HG02981 (cell line): ENCODE data around the gene FOXS1.

Experiments
- ATAC-seq: cut with Tn5 transposase; IDR thresholded peaks from one replicate; pipeline ENCODE4 v1.9.1; 2021; ENCODE audit warnings: mild to moderate bottlenecking, moderate library complexity; ENCODE audit not compliant: unreplicated experiment

FOXS1 gene

GRCh38 chr20:31801508-31801907 lies 43.9 kb downstream of the FOXS1 start:
- ATAC-seq = no peak

- ATAC-seq = no peak
These were observed 48.0 kb downstream of the FOXS1 start for GRCh38 chr20:31797364-31797763.
